Tibial artery (tissue), 4 donors: Measurements from ENCODE around the gene SMARCA4.

Source experiments
- DNase-seq, 2 donors: peaks; one replicate each; pipeline ENCODE4 v3.0.0-alpha.2; 2019
- H3K27ac ChIP-seq, 2 donors: fragments of 200-600 bp; sonication (generic) in 1 of 2; 1 replicate in 1 of 2; 2 replicates in 1 of 2; pipeline ENCODE4 v1.5.1; 2018 to 2019; ENCODE audit warnings: mild to moderate bottlenecking in 1 of 2
- H3K27me3 ChIP-seq, 2 donors: fragments of 200-600 bp; sonication (generic) in 1 of 2; one replicate each; pipeline versions ENCODE4 v1.5.1 to v1.6.0; 2016 to 2019
- H3K36me3 ChIP-seq, 3 donors: fragments of 200-600 bp; sonication (generic) in 2 of 3; one replicate each; pipeline ENCODE4 v1.5.1; 2016 to 2019; ENCODE audit warnings: mild to moderate bottlenecking in 2 of 3
- H3K4me1 ChIP-seq, 4 donors: fragments of 200-600 bp; sonication (generic) in 2 of 4; 1 replicate in 3 of 4; 2 replicates in 1 of 4; pipeline ENCODE4 v1.5.1; 2016 to 2019
- H3K4me3 ChIP-seq, 2 donors: fragments of 200-600 bp; sonication (generic) in 1 of 2; 1 replicate in 1 of 2; 2 replicates in 1 of 2; pipeline ENCODE4 v1.5.1; 2018 to 2019; ENCODE audit warnings: mild to moderate bottlenecking in 2 of 2
- H3K9me3 ChIP-seq, 3 donors: fragments of 200-600 bp; sonication (generic) in 1 of 3; one replicate each; pipeline ENCODE4 v1.5.1; 2016 to 2019
- CTCF ChIP-seq, 2 experiments: fragments of 200-600 bp in 1 of 2; fragments of 450-650 bp in 1 of 2; IDR thresholded peaks; one replicate each; pipeline ENCODE4 v1.5.1; 2017 to 2019; ENCODE audit warnings: antibody characterized with exemption in 2 of 2, mild to moderate bottlenecking in 1 of 2, moderate library complexity in 1 of 2
- intact Hi-C: fragments of 100-400 bp; cut with DNase I; formaldehyde crosslinking; loops from one replicate; pipeline ENCODE4 v1.15.0; 2023; ENCODE audit warnings: low total_unique reads

SMARCA4 gene

GRCh38 chr19:10977742-10978092 is 16.9 kb downstream of the SMARCA4 start:
- Histone ChIP-seq H3K4me3 (no peak overlapping the region), H3K9me3 (no peaks in the 10 kb centered on the region), H3K27ac (no peak overlapping the region), H3K4me1 (peaks cover 0 to 39% (median 19%) of the 10 kb centered on the region in 4 donors), H3K36me3 (peaks cover 0 to 7% (median 0%) of the 10 kb centered on the region in 3 donors), H3K27me3 (no peaks in the 10 kb centered on the region)
- no peak for TF ChIP-seq CTCF (IDR thresholded peaks at IDR 0.05)
- intact Hi-C loops = no loop called here
- no peak for DNase-seq

- peaks cover 0 to 37% (median 19%) of the 10 kb centered on the region in 4 donors for H3K4me1 ChIP-seq
- no peaks in the 10 kb centered on the region for H3K27me3 ChIP-seq
- peak overlapping the region; percentile 16 to 34 for H3K4me3 ChIP-seq
- peak in 1 of 2 donors; percentile 57 for DNase-seq
- H3K27ac ChIP-seq = peak overlapping the region; percentile 57 to 69
- H3K36me3 ChIP-seq = peaks cover 3 to 19% (median 4%) of the 10 kb centered on the region in 3 donors
- peak; percentile 10 to 17 for TF ChIP-seq CTCF (IDR thresholded peaks at IDR 0.05)
- H3K9me3 ChIP-seq = no peaks in the 10 kb centered on the region
- intact Hi-C loops = no loop called here
Measured at GRCh38 chr19:10979951-10980381, 19.1 kb downstream of the SMARCA4 start.

- Histone ChIP-seq H3K4me1 (peaks cover 0 to 23% (median 6%) of the 10 kb centered on the region in 4 donors), H3K36me3 (peaks cover 12 to 33% (median 17%) of the 10 kb centered on the region in 3 donors), H3K27ac (peak overlapping the region in 1 of 2 donors; percentile 69), H3K9me3 (no peaks in the 10 kb centered on the region), H3K4me3 (no peak overlapping the region), H3K27me3 (no peaks in the 10 kb centered on the region)
- intact Hi-C loops = no loop called here
- TF ChIP-seq CTCF (IDR thresholded peaks at IDR 0.05) = no peak
- DNase-seq = no peak
Measured at GRCh38 chr19:10981252-10981895, 20.5 kb downstream of the SMARCA4 start.

GRCh38 chr19:10983026-10983425 is 22.2 kb downstream of the SMARCA4 start:
- no peak overlapping the region for H3K4me3 ChIP-seq
- no peaks in the 10 kb centered on the region for H3K9me3 ChIP-seq
- H3K27ac ChIP-seq = no peak overlapping the region
- intact Hi-C loops = no loop called here
- DNase-seq = peak in 1 of 2 donors; percentile 26
- peaks cover 0 to 11% (median 0%) of the 10 kb centered on the region in 4 donors for H3K4me1 ChIP-seq
- H3K27me3 ChIP-seq = no peaks in the 10 kb centered on the region
- TF ChIP-seq CTCF (IDR thresholded peaks at IDR 0.05) = no peak
- peaks cover 16 to 50% (median 29%) of the 10 kb centered on the region in 3 donors for H3K36me3 ChIP-seq

- no peak for TF ChIP-seq CTCF (IDR thresholded peaks at IDR 0.05)
- no peak for DNase-seq
- peaks cover 27 to 62% (median 42%) of the 10 kb centered on the region in 3 donors for H3K36me3 ChIP-seq
- intact Hi-C loops = no loop called here
- H3K27ac ChIP-seq = no peak overlapping the region
- no peaks in the 10 kb centered on the region for H3K27me3 ChIP-seq
- H3K9me3 ChIP-seq = no peaks in the 10 kb centered on the region
- no peak overlapping the region for H3K4me3 ChIP-seq
- peaks cover 0 to 11% (median 0%) of the 10 kb centered on the region in 4 donors for H3K4me1 ChIP-seq
Measured at GRCh38 chr19:10984166-10984735, 23.4 kb downstream of the SMARCA4 start.
